ENCODE data around the gene ATM.

Gene ATM

DNA sequence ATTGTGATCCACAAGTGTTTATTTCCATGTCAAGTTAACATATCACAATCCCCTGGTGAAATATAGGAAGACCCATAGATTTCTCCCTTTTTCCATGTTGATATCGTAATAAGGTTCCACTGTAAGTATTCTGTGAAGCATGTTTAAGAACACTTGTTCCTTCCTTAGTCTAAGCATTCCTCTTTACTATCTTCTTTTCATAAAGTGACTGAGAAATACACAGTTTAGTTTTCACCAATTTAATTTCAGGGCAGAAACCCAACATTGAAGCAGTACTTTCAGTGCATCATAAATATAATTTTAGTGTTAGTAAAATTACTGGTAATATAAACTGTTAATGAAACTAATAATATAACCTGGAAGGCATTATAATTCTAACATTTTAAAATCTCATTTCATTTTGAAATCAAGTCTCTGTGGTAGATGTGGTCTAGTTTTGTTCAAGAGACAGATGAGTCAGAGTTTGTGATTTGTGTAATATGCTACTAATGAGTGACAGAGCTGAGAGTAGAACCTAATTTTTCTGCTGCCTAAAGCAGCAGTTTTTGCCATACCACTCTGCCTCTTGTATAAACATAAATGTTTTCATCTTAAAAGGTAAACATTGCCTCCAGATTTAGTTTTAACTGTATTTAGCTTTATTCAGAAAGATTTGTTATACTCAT lies 79.4 kb downstream of the ATM start:
- H3K4me3 ChIP-seq (ENCODE audit: low read depth, low read length) = no peak overlapping the region
- DNase-seq (ENCODE audit: low read depth) = no peak
- TF ChIP-seq, protein P1, sequence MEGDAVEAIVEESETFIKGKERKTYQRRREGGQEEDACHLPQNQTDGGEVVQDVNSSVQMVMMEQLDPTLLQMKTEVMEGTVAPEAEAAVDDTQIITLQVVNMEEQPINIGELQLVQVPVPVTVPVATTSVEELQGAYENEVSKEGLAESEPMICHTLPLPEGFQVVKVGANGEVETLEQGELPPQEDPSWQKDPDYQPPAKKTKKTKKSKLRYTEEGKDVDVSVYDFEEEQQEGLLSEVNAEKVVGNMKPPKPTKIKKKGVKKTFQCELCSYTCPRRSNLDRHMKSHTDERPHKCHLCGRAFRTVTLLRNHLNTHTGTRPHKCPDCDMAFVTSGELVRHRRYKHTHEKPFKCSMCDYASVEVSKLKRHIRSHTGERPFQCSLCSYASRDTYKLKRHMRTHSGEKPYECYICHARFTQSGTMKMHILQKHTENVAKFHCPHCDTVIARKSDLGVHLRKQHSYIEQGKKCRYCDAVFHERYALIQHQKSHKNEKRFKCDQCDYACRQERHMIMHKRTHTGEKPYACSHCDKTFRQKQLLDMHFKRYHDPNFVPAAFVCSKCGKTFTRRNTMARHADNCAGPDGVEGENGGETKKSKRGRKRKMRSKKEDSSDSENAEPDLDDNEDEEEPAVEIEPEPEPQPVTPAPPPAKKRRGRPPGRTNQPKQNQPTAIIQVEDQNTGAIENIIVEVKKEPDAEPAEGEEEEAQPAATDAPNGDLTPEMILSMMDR (IDR thresholded peaks at IDR 0.05; ENCODE audit: low read depth, low read length, missing control alignments) = no peak

DNA sequence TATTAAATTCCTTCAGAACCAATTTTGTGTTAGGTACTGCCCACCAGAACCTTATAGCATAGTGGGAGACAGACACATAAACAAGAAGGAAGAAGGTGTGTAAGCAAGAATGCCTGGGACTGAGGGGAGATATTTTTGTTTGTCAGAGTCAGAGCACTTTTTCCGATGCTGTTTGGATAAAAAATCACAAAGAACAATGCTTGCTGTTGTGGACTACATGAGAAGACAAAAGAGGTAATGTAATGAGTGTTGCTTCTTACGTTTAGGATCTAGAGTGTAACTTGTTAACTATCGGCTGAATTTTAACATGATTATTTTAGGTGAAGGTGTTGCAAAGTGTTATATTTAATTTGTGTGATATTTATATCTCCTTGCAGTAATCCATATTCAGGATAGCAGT lies 84.9 kb downstream of the ATM start:
- no peak for DNase-seq (ENCODE audit: low read depth)
- H3K4me3 ChIP-seq (ENCODE audit: low read depth, low read length) = no peak overlapping the region
- TF ChIP-seq, protein P1 (IDR thresholded peaks at IDR 0.05; ENCODE audit: low read depth, low read length, missing control alignments) = no peak

DNA sequence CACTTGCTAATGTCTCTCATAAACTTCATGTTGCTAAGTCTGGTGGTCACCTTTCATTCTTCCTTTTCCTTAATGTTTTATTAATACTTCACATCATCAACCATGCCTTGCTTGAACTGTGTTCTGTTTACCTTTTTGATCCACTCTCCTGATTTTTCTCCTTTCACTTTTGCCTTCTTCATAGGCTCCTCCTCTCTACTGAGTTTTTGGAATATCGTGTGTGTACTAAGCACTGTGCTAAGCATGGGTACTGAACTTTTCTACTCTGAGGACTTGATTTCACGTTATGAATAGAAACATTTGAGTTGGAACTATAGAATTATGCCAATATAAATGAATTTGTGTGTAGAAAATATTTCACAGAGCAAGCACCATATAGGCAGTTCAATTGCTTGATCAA lies 90.6 kb downstream of the ATM start:
- TF ChIP-seq, protein P1 (IDR thresholded peaks at IDR 0.05; ENCODE audit: low read depth, low read length, missing control alignments) = no peak
- H3K4me3 ChIP-seq (ENCODE audit: low read depth, low read length) = no peak overlapping the region
- no peak for DNase-seq (ENCODE audit: low read depth)

DNA sequence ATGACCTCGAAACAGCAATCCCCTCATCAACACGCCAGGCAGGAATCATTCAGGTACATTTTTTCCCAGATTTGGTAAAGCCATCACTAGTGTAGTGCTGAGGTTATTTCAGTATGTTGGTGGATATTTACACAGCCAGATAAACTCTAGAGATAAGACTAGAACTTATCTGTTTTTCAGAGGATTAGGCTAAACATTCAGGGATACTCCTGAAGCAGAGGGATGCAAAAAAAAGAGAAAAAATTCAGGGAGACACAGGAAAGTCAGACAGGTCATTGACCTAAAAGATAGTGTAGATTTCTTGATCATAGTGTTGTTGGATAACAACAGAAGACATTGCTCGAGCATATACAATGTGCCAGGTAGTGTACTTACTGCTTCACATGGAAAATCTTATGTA lies 93.2 kb downstream of the ATM start:
- H3K4me3 ChIP-seq (ENCODE audit: low read depth, low read length) = no peak overlapping the region
- TF ChIP-seq, protein P1 (IDR thresholded peaks at IDR 0.05; ENCODE audit: low read depth, low read length, missing control alignments) = no peak
- DNase-seq (ENCODE audit: low read depth) = no peak

DNA sequence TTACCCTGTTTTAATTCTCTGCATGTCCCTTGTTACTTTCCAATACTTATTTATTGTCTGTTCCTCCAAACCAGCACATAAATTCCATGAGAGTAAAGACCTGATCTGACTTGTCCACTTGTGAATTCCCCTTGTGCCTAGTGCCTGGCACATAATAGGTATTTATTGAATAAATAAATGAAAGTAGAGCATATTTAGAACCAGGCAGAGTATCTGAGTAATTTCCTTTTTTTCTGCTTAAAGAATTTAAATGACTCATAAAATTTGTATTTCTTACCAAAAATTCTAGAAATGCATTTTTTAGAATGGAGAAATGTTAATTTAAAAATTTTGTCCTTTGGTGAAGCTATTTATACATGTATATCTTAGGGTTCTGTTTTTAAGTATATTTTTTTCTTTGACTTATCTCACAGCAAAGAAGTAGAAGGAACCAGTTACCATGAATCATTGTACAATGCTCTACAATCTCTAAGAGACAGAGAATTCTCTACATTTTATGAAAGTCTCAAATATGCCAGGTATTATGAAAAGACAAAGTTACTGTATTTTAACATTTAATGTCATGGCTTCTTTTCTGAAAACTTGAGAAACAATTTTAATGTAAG lies 96.8 kb downstream of the ATM start:
- DNase-seq (ENCODE audit: low read depth) = no peak
- TF ChIP-seq, protein P1 (IDR thresholded peaks at IDR 0.05; ENCODE audit: low read depth, low read length, missing control alignments) = no peak
- no peak overlapping the region for H3K4me3 ChIP-seq (ENCODE audit: low read depth, low read length)

DNA sequence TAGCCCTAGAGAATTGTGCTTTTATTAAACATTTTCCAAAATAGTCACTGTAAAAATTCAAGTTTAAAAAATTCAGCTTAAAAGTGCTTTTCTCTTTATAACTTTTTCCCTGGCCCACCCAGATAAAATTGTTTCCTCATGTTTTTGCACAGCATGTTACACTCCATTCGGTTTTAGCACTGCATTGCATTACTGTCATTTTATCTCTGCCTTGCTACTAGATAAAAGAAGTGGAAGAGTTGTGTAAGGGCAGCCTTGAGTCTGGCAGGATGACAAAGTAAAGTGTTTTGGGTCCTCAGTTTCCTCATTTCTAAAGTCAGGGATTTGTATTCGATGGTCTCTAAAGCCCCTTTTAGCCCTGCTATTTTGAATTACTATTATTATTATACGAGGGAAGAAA lies 99.8 kb downstream of the ATM start:
- H3K4me3 ChIP-seq (ENCODE audit: low read depth, low read length) = no peak overlapping the region
- DNase-seq (ENCODE audit: low read depth) = no peak
- TF ChIP-seq, protein P1 (IDR thresholded peaks at IDR 0.05; ENCODE audit: low read depth, low read length, missing control alignments) = no peak

DNA sequence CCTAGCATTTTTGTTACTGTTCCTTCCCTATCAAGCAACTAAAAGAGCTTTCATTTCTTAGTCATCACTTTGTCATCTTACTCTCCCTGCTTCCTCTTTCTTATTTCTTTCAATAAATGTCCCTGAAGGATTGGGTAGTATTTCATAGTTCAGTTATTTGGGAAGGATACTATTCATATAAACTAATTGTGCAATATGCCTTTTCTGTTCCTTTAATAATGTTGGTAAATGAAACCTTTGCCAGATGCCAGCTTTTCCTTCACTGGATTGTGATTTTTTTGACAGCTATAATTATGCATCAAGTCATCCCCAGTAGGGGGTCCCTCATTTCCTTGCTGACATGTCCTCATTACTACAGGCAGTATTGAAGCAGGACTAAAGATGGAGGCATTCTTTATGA lies 101.7 kb downstream of the ATM start:
- DNase-seq (ENCODE audit: low read depth) = no peak
- TF ChIP-seq, protein P1 (IDR thresholded peaks at IDR 0.05; ENCODE audit: low read depth, low read length, missing control alignments) = no peak
- H3K4me3 ChIP-seq (ENCODE audit: low read depth, low read length) = no peak overlapping the region
